Right ventricle myocardium inferior (tissue), 1 donor: ENCODE results near the gene MRPL46. TPM values are rescaled to one million over a fixed set of nuclear protein-coding genes. Genes with fewer than 3 reads are reported as not detected.
"Not testable (repeated sequence)": the region's sequence is repeated elsewhere in the genome, so short reads cannot be mapped to it uniquely, and the experiment has no call there.

ENCODE experiments used
- ATAC-seq: fragments of 200-7000 bp; cut with Tn5 transposase; one replicate; pipeline ENCODE4 v1.9.1; 2020; ENCODE audit warnings: mild to moderate bottlenecking, moderate library complexity
- DNase-seq: peaks from one replicate; pipeline ENCODE4 v3.0.0; 2021; ENCODE audit errors: missing footprints
- intact Hi-C: fragments of 100-400 bp; cut with DNase I; formaldehyde crosslinking; loops from one replicate; pipeline ENCODE4 v1.11.0; 2022
- total RNA-seq: library from RNA; stranded (reverse); fragmentation: NEBNext Ultra II Directional; extraction: Animal tissue kit (Norgen Biotek cat#: 25700); gene quantifications from one replicate; pipeline ENCODE4 v1.2.1, GENCODE V29; 2021
- donor health status: DM: no; HTN: yes; CAD: no; lungs with severe emphysema.

Gene MRPL46
- total RNA-seq, 1 donor from 2014 or later: 66.9 TPM

GRCh38 chr15:88484682-88485331 is 17.6 kb upstream of the MRPL46 start:
- intact Hi-C loops: no loop called here
- no peak for ATAC-seq
- no peak for DNase-seq

DNA sequence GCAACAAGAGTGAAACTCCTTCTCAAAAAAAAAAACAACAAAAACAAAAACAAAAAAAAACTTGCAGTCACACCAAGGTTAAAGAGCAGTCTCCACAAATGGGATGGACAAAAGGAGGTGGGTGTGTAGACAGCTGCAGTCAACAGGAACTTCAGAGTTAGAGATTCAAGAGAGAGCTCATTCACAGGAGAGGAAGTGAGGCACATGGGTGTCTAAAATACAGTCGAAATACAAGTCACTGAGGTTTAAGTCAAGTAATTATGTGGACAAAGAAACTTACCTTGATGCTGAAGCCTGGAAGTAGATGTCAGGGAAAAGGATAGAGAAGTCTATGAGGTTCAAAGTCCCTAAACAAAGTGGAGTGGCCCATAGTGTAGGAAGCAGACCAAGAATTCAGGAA is 15.1 kb upstream of the MRPL46 start:
- ATAC-seq: no peak
- intact Hi-C loops: no loop called here

DNA sequence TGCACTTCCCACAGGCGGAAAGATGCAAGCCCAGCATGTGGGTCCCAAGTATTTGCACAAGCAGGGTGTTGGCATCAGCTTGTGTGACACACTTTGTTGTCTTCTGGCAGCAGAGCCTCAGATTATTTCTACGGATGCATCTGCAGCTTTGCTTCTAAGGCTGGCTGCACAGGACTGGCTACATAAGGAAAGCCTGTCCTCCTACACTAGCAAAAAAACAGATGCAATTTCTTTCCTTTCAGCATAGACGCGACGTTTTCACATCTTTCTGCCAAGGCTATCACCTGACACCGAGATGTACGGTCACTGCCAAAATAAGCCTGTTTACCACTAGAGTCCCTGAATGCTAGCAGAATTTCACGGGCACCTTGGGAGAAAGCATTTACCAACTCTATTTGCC is 13.8 kb upstream of the MRPL46 start:
- no peak for ATAC-seq
- intact Hi-C loops: no loop called here
- DNase-seq: no peak

More for the DNA sequence above, 15.1 kb upstream of the MRPL46 start:
- DNase-seq: no peak

- intact Hi-C loops: loop anchor here (5.0 to 10.0 kb wide), 3 partner anchors 68 to 416 kb away; partner anchors contain the start of genes DET1 and HAPLN3
- DNase-seq (no peak), ATAC-seq (no peak)
Measured at GRCh38 chr15:88479169-88479568, 12.0 kb upstream of the MRPL46 start.

DNA sequence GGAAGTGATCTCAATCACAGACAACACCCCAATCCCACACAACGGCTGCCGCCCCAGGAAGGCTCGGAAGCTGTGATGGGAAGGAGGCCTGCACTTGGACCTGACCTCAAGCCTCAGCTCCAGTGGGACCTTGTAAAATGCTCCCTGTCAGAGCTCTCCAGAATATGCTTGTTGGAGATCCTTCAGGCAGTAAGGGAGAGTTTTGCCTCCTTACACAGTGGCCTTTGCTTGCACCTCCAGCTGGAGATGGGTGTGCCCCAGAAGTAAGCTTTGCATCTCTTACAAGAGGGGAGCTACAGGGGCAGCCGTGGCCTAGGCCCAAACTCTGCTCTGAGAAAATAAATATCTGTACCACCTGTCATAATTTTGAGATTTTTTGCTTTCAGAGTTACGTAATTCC is 10.7 kb upstream of the MRPL46 start:
- ATAC-seq: no peak
- no peak for DNase-seq
- intact Hi-C loops: loop anchor here (5.0 to 10.0 kb wide), 3 partner anchors 69 to 417 kb away; partner anchors contain the start of genes DET1 and HAPLN3

DNA sequence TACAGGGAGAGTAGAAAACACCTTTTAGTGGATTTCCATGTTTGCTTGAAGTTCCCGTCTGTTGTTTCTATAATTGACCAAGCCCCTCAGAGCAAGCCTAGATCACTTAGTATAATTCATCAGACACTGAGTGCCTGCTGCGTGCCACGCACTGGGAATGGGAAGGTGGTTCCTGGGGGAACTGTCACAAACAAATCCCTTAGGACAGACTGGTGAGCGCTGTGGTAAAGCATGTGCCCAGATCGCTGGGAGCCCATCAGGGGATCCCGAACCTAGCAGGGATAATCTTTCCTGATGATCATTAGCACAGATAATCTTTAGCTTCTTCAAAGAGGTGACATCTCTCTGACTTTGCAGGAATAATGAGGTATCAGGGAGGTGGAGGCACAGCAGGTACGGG is 9.9 kb upstream of the MRPL46 start:
- intact Hi-C loops: loop anchor here (5.0 to 10.0 kb wide), 3 partner anchors 70 to 418 kb away; partner anchors contain the start of genes DET1 and HAPLN3
- no peak for DNase-seq
- peak; percentile 12 for ATAC-seq

DNA sequence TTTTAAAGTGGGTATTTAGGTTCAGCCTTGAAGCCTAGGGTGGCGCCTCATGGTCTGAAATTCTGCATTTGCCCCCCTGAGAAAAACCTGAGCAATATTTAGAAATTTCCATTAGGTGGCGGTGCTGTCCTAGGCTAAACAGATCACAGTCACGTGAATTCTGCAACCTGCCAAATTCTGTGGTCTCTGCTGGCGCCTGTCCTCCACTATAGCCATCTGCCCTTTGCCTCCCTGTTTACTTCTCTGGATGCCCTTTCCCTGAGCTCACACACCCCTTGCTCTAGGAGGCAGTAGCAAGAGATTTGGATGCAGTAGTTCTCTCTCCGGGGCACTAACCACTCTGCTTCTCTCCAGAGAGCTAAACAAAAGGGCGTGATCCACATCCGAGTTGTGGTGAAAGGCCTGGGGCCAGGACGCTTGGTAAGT is 9.5 kb upstream of the MRPL46 start:
- intact Hi-C loops: loop anchor here (1.0 to 10.0 kb wide), 4 partner anchors 71 to 418 kb away; partner anchors contain the start of genes DET1 and HAPLN3
- DNase-seq (no peak), ATAC-seq (peak; percentile 74)

GRCh38 chr15:88473661-88474293 is 6.6 kb upstream of the MRPL46 start:
- intact Hi-C loops: loop anchor here (10.0 kb wide), 1 partner anchor 421 kb away; the partner anchor contains the start of gene HAPLN3
- DNase-seq, ATAC-seq: not testable (repeated sequence)

DNA sequence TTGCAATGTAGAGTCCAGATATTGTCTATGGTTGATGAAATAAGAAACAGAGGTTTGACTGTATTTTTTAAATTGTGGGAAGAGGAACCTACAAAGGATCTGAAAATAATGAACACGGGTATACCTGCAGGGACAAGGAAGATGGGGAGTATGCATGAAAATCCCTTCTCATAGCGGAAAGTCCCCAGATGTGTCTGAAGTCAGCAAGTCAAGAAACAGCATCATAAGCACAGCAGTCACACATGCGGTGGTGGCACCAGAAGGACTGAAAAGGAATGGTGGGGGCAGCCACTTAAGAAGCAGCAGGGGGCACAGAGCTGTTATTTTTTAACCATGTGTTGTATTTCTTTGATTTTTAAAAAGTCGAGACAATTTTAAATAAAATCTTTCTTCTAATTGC is 5.0 kb upstream of the MRPL46 start:
- intact Hi-C loops: loop anchor here (10.0 kb wide), 1 partner anchor 423 kb away; the partner anchor contains the start of gene HAPLN3
- ATAC-seq: no peak

GRCh38 chr15:88470625-88471372 is 3.6 kb upstream of the MRPL46 start:
- DNase-seq (no peak), ATAC-seq (no peak)
- intact Hi-C loops: loop anchor here (10.0 kb wide), 1 partner anchor 424 kb away; the partner anchor contains the start of gene HAPLN3

More for the DNA sequence above, 5.0 kb upstream of the MRPL46 start:
- no peak for DNase-seq

- DNase-seq (no peak), ATAC-seq (no peak)
- intact Hi-C loops: no loop called here
Measured at GRCh38 chr15:88469321-88469720, 2.1 kb upstream of the MRPL46 start.

- DNase-seq, intact Hi-C loops, ATAC-seq: not testable (repeated sequence)
Measured at GRCh38 chr15:88468721-88469120, 1.5 kb upstream of the MRPL46 start.

GRCh38 chr15:88467935-88468528 is 844 bp upstream of the MRPL46 start:
- intact Hi-C loops: no loop called here
- no peak for DNase-seq
- ATAC-seq: no peak

GRCh38 chr15:88465633-88466224 is 1.5 kb downstream of the MRPL46 start:
- intact Hi-C loops: no loop called here
- ATAC-seq (no peak), DNase-seq (no peak)

- DNase-seq: no peak
- intact Hi-C loops: no loop called here
- ATAC-seq: no peak
Measured at GRCh38 chr15:88463870-88464532, 3.2 kb downstream of the MRPL46 start.

DNA sequence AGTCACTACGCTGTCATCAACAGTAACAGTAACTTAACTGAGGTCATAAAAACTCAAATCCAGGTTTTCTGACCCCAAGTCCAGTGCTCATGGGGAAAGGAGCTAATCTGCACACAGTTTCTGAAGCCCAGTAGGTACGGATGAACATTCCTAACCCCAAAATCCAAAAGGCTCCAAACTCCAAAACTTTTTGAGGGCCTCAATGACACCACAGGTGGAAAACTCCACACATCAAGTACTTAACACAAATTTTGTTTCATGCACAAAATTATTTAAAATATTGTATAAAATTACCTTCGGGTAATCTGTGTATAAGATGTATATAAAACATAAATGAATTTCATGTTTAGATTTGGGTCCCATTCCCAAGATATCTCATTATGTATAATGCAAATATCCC is 10.5 kb downstream of the MRPL46 start:
- ATAC-seq (no peak), DNase-seq (no peak)
- intact Hi-C loops: no loop called here

DNA sequence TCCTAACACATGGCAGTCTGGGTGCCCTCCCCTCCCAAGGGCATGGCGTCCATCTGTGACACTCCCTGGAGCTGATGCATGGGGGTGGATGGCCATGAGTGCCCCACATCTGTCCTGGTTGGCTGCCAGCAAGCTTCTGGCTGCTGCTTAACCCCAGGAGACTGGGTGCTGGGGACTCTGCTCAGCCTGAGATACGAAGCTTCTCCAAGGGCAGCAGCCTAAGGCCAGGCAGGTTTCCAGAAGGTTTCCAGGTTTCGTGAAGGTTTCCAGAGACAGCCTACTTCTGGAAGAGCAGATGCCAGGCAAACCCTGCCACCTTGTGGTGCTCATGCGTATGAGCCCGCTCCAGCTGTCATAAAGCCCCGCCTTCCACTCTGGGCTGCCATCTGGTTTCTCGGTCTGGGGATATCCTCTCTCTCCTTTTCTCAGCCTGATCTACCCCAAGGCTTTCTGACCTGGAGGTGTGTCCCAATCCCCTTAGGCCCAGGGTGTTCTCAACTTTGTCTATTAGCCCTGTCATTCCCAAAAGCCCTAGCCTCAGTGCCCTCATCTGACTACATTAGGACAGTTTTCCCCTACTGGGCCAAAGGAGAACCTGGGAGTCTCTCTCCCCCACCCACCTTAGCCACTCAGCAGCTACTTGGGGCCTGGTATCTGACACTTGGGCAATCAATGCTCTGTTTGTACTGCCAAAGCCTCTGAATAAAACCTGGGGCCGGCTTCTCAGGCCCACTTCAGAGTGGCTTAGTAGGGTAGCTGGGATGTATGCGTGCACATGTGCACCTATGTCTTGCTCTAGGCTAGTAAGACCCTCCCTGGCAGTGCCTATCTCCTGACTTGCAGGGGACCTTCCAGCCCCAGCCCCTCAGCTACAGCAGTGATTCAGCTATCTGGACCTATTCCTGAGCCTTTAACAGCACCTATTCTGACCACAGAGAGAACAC is 12.0 kb downstream of the MRPL46 start:
- intact Hi-C loops: loop anchor here (5.0 kb wide), 1 partner anchor 193 kb away; no protein-coding TSS in a partner anchor
- DNase-seq (no peak), ATAC-seq (peak; percentile 73)
